ENCODE results near the gene MREG. TPM values are rescaled to one million over a fixed set of nuclear protein-coding genes. Genes with fewer than 3 reads are reported as not detected.

MREG gene
- total and polyA plus RNA-seq, 9 of the 15 experiments (the other 6 are each of a cell fraction or from before 2014, with no cell fraction given) = 0.77 to 3.8 (median 2.3) TPM

- TF ChIP-seq ZNF592 (IDR thresholded peaks at IDR 0.05) = no peak
- TF ChIP-seq U2AF2 (optimal IDR thresholded peaks at IDR 0.05; ENCODE audit: low read depth, low read length) = no peak
These were observed 18.8 kb upstream of the MREG start (continued) for GRCh38 chr2:216031960-216032689.

GRCh38 chr2:216030216-216030615 is 16.9 kb upstream of the MREG start:
- intact Hi-C loops (cut with micrococcal nuclease) = loop anchor here (5.0 kb wide), 1 partner anchor 77 kb away; the partner anchor contains the start of gene XRCC5
- H2AFZ ChIP-seq (ENCODE audit: low read depth, low read length) = no peak overlapping the region
- ChIA-PET POLR2A (interaction anchor here (0.5 kb wide), 1 partner anchor 22 kb away, joined by 3 read pairs; no protein-coding TSS in a partner anchor), CTCF (ENCODE audit: low intra/inter-chr PET ratio) (no interaction called here)
- no TSS peak for BruUV-seq (replicated peaks)
- ATAC-seq (no peak), DNase-seq (ENCODE audit: extremely low read depth in 1 of 4, low spot score in 3 of 4) (no peak), FAIRE-seq (no peak)
- no peaks in the 10 kb centered on the region; a peak in 2 of 5 replicates for H3K4me1 ChIP-seq (replicated peaks in 1 of 2; ENCODE audit: control insufficient read depth in 2 of 2, insufficient read depth in 2 of 2, low read length in 2 of 2)
- no peaks in the 10 kb centered on the region for H4K20me1 ChIP-seq (replicated peaks; ENCODE audit: control insufficient read depth, insufficient read depth, low read length)
- H3K9me1 ChIP-seq (ENCODE audit: control insufficient read depth, insufficient read depth, low read length) = no peaks in the 10 kb centered on the region
- H3K27me3 ChIP-seq (ENCODE audit: control insufficient read depth in 2 of 2, insufficient read depth in 2 of 2, low read length in 2 of 2) = no peaks in the 10 kb centered on the region
- no peaks in the 10 kb centered on the region for H3K36me3 ChIP-seq (ENCODE audit: control insufficient read depth, insufficient read depth, low read length)
- H3K4me3 ChIP-seq = no peak overlapping the region
- in situ Hi-C loops (cut with MboI) = loop anchor here (10.0 kb wide), 1 partner anchor 635 kb away; no protein-coding TSS in a partner anchor
- no peaks in the 10 kb centered on the region for H3K9me3 ChIP-seq (replicated peaks; ENCODE audit: control insufficient read depth, insufficient read depth, low read depth, low read length)
- H3K4me2 ChIP-seq (ENCODE audit: insufficient read depth, low read length) = no peak overlapping the region
- 44% methylated on average over 1 of the region's 3 CpGs for WGBS (ENCODE audit: insufficient coverage, low coverage, missing lambda C conversion rate)
- H3K9ac ChIP-seq (ENCODE audit: insufficient read depth in 1 of 2, low read depth in 2 of 2, low read length in 2 of 2) = no peak overlapping the region
- no peaks in the 10 kb centered on the region for H3K79me2 ChIP-seq (ENCODE audit: control insufficient read depth, insufficient read depth, low read length)
- H3K27ac ChIP-seq (ENCODE audit: extremely low read depth, low read depth, low read length) = no peak overlapping the region
- TF ChIP-seq MGA (IDR thresholded peaks at IDR 0.05) = no peak

Measured in K562 (cell line).